Central memory CD8-positive, alpha-beta T cell (primary cell): ENCODE data around the gene DIO1.

Experiments
- ATAC-seq: fragments of 150-1000 bp; cut with Tn5 transposase; replicated peaks from 2 replicates; pipeline ENCODE4 v1.10.0; 2022; ENCODE audit warnings: mild to moderate bottlenecking, moderate FRiP score, moderate number of reproducible peaks; ENCODE audit not compliant: poor library complexity, severe bottlenecking; ENCODE audit errors: extremely low read depth
- DNase-seq, 2 donors: peaks; one replicate each; pipeline ENCODE4 v3.0.0; 2021; ENCODE audit warnings: low spot score in 2 of 2
- H3K27ac Mint-ChIP-seq: one replicate; pipeline ENCODE4 v1.8.0; 2022; ENCODE audit warnings: low read depth, mild to moderate bottlenecking, moderate library complexity, mixed read lengths
- H3K27me3 Mint-ChIP-seq: one replicate; pipeline ENCODE4 v1.8.0; 2022; ENCODE audit warnings: mixed read lengths
- H3K36me3 Mint-ChIP-seq: one replicate; pipeline ENCODE4 v1.8.0; 2022; ENCODE audit warnings: mild to moderate bottlenecking, moderate library complexity, mixed read lengths; ENCODE audit not compliant: insufficient read depth
- H3K4me1 Mint-ChIP-seq: one replicate; pipeline ENCODE4 v1.8.0; 2022; ENCODE audit warnings: mixed read lengths
- H3K4me3 Mint-ChIP-seq: one replicate; pipeline ENCODE4 v1.8.0; 2022; ENCODE audit warnings: mild to moderate bottlenecking, moderate library complexity, mixed read lengths
- H3K9me3 Mint-ChIP-seq: one replicate; pipeline ENCODE4 v1.8.0; 2022; ENCODE audit warnings: mixed read lengths

DIO1 gene

GRCh38 chr1:53947172-53947907 is 53.4 kb downstream of the DIO1 start:
- Mint-ChIP-seq H3K36me3 (peaks cover 14% of the 10 kb centered on the region), H3K4me1 (peaks cover 39% of the 10 kb centered on the region), H3K27ac (peak overlapping the region; percentile 85), H3K4me3 (peak overlapping the region; percentile 87), H3K27me3 (no peaks in the 10 kb centered on the region), H3K9me3 (no peaks in the 10 kb centered on the region)
- ATAC-seq (no peak), DNase-seq (no peak)

GRCh38 chr1:53948291-53948690 is 54.3 kb downstream of the DIO1 start:
- no peak overlapping the region for H3K27ac Mint-ChIP-seq
- DNase-seq: no peak
- no peak for ATAC-seq
- no peaks in the 10 kb centered on the region for H3K9me3 Mint-ChIP-seq
- peaks cover 18% of the 10 kb centered on the region for H3K36me3 Mint-ChIP-seq
- H3K27me3 Mint-ChIP-seq: no peaks in the 10 kb centered on the region
- H3K4me1 Mint-ChIP-seq: peaks cover 30% of the 10 kb centered on the region
- no peak overlapping the region for H3K4me3 Mint-ChIP-seq

GRCh38 chr1:53949023-53949990 is 55.3 kb downstream of the DIO1 start:
- ATAC-seq: no peak
- peaks cover 24% of the 10 kb centered on the region for H3K36me3 Mint-ChIP-seq
- H3K4me3 Mint-ChIP-seq: no peak overlapping the region
- no peak for DNase-seq
- no peaks in the 10 kb centered on the region for H3K9me3 Mint-ChIP-seq
- peaks cover 21% of the 10 kb centered on the region for H3K4me1 Mint-ChIP-seq
- H3K27me3 Mint-ChIP-seq: no peaks in the 10 kb centered on the region
- no peak overlapping the region for H3K27ac Mint-ChIP-seq

GRCh38 chr1:53951697-53952096 is 57.7 kb downstream of the DIO1 start:
- Mint-ChIP-seq H3K9me3 (no peaks in the 10 kb centered on the region), H3K4me3 (no peak overlapping the region), H3K36me3 (peaks cover 23% of the 10 kb centered on the region), H3K27ac (no peak overlapping the region), H3K4me1 (peaks cover 8% of the 10 kb centered on the region), H3K27me3 (no peaks in the 10 kb centered on the region)
- no peak for DNase-seq
- ATAC-seq: no peak

- Mint-ChIP-seq H3K36me3 (peaks cover 24% of the 10 kb centered on the region), H3K4me3 (no peak overlapping the region), H3K27me3 (no peaks in the 10 kb centered on the region), H3K9me3 (no peaks in the 10 kb centered on the region), H3K4me1 (no peaks in the 10 kb centered on the region), H3K27ac (no peak overlapping the region)
- ATAC-seq (no peak), DNase-seq (no peak)
Observed at GRCh38 chr1:53954128-53954527, 60.1 kb downstream of the DIO1 start.

GRCh38 chr1:53956308-53957168 is 62.6 kb downstream of the DIO1 start:
- Mint-ChIP-seq H3K4me1 (no peaks in the 10 kb centered on the region), H3K27me3 (no peaks in the 10 kb centered on the region), H3K4me3 (no peak overlapping the region), H3K27ac (peak overlapping the region; percentile 11), H3K9me3 (no peaks in the 10 kb centered on the region), H3K36me3 (peaks cover 31% of the 10 kb centered on the region)
- DNase-seq: no peak
- ATAC-seq: no peak

GRCh38 chr1:53957194-53957818 is 63.3 kb downstream of the DIO1 start:
- H3K4me3 Mint-ChIP-seq: no peak overlapping the region
- DNase-seq (no peak), ATAC-seq (no peak)
- H3K36me3 Mint-ChIP-seq: peaks cover 27% of the 10 kb centered on the region
- no peaks in the 10 kb centered on the region for H3K9me3 Mint-ChIP-seq
- H3K27ac Mint-ChIP-seq: peak overlapping the region; percentile 11
- H3K4me1 Mint-ChIP-seq: no peaks in the 10 kb centered on the region
- H3K27me3 Mint-ChIP-seq: no peaks in the 10 kb centered on the region

- Mint-ChIP-seq H3K4me1 (no peaks in the 10 kb centered on the region), H3K27ac (no peak overlapping the region), H3K27me3 (no peaks in the 10 kb centered on the region), H3K36me3 (peaks cover 20% of the 10 kb centered on the region), H3K4me3 (no peak overlapping the region), H3K9me3 (no peaks in the 10 kb centered on the region)
- no peak for DNase-seq
- no peak for ATAC-seq
Observed at GRCh38 chr1:53959664-53960250, 65.8 kb downstream of the DIO1 start.
